H1 (cell line): ENCODE data around the gene COQ8A.

Source experiments
- CEBPB ChIP-seq: IDR thresholded peaks from 2 replicates; pipeline ENCODE4 v1.6.1; 2012; ENCODE audit warnings: low read depth, low read length
- CREB1 ChIP-seq: IDR thresholded peaks from 2 replicates; pipeline ENCODE4 v1.6.1; 2012; ENCODE audit warnings: inconsistent platforms
- CTCF ChIP-seq, 3 experiments: IDR thresholded peaks; 1 replicate in 2 of 3; 2 replicates in 1 of 3; pipeline versions ENCODE4 v1.5.1 to v1.6.1; 2011; ENCODE audit warnings: low read length in 3 of 3, mild to moderate bottlenecking in 3 of 3, inconsistent platforms in 2 of 3, low read depth in 1 of 3, moderate library complexity in 1 of 3; ENCODE audit not compliant: insufficient read depth in 1 of 3; ENCODE audit errors: control extremely low read depth in 1 of 3
- EZH2 ChIP-seq: fragments of 200-600 bp; sonication (generic); IDR thresholded peaks from 2 replicates; pipeline ENCODE4 v1.7.1; 2012; ENCODE audit warnings: low read depth, mild to moderate bottlenecking, moderate library complexity, low read length, inconsistent platforms; ENCODE audit not compliant: severe bottlenecking
- KDM1A ChIP-seq: fragments of 200-600, 300-600 bp; sonication (generic); IDR thresholded peaks from 2 replicates; pipeline ENCODE4 v1.7.1; 2016; ENCODE audit warnings: mild to moderate bottlenecking, low read length, borderline replicate concordance
- NANOG ChIP-seq: IDR thresholded peaks from 2 replicates; pipeline ENCODE4 v1.6.1; 2011; ENCODE audit warnings: low read length, low read depth, mild to moderate bottlenecking, inconsistent platforms; ENCODE audit not compliant: insufficient read depth, poor library complexity, severe bottlenecking
- POLR2A ChIP-seq, 2 experiments: IDR thresholded peaks; 1 replicate in 1 of 2; 2 replicates in 1 of 2; pipeline ENCODE4 v1.6.1; 2011; ENCODE audit warnings: low read depth in 2 of 2, low read length in 2 of 2, mild to moderate bottlenecking in 2 of 2; ENCODE audit errors: control extremely low read depth in 1 of 2
- POLR2AphosphoS5 ChIP-seq: IDR thresholded peaks from 2 replicates; pipeline ENCODE4 v1.6.1; 2011; ENCODE audit warnings: low read depth, low read length
- TCF12 ChIP-seq: IDR thresholded peaks from 2 replicates; pipeline ENCODE4 v1.6.1; 2011; ENCODE audit warnings: low read depth, mild to moderate bottlenecking, low read length
- ZNF274 ChIP-seq: IDR thresholded peaks from 2 replicates; pipeline ENCODE4 v1.7.0; 2012; ENCODE audit warnings: low read length, borderline replicate concordance; ENCODE audit errors: extremely low read depth
- TF ChIP-seq, protein P1 (sequence below): IDR thresholded peaks from 2 replicates; pipeline ENCODE4 v1.6.1; 2011; ENCODE audit warnings: low read depth, mild to moderate bottlenecking, low read length; ENCODE audit not compliant: insufficient read depth
- TF ChIP-seq, protein P2 (sequence below): fragments of 300-600 bp; sonication (generic); IDR thresholded peaks from 2 replicates; pipeline ENCODE4 v1.7.1; 2012; ENCODE audit warnings: low read length, moderate library complexity, mild to moderate bottlenecking, inconsistent platforms; ENCODE audit not compliant: insufficient replicate concordance
- TF ChIP-seq, protein P3 (sequence below): IDR thresholded peaks from 2 replicates; pipeline ENCODE4 v1.6.1; 2012; ENCODE audit warnings: inconsistent platforms

DNA sequence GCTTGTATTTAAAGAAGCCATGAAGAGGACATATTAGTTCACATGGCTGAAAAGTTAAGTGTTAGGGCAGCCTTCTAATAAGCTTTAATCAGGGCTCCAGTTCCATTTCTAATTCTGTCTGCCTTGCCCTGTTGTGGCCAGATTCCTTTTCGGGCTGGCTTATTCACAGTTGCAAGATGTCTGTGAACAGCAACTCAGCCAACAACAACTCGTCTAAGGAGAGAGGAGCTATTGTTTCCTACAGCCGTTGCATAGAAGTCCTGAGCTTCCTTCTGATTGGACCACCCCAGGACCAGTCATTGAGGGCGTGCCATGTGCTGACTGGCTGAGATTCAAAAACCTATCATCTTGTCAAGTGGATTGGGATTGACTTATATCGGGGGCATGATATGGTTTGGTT, 18.6 kb upstream of the COQ8A start:
- TF ChIP-seq CEBPB (no peak), NANOG (no peak), POLR2A (IDR thresholded peaks at IDR 0.05; ENCODE audit: control extremely low read depth in 1 of 2, low read depth in 2 of 2, low read length in 2 of 2) (no peak), TCF12 (no peak), CREB1 (no peak), KDM1A (no peak), ZNF274 (no peak), CTCF (IDR thresholded peaks at IDR 0.05; ENCODE audit: control extremely low read depth in 1 of 3, insufficient read depth in 1 of 3, low read depth in 1 of 3, low read length in 3 of 3) (no peak), EZH2 (no peak), POLR2AphosphoS5 (no peak)
- TF ChIP-seq, protein P1, sequence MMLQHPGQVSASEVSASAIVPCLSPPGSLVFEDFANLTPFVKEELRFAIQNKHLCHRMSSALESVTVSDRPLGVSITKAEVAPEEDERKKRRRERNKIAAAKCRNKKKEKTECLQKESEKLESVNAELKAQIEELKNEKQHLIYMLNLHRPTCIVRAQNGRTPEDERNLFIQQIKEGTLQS, result no peak
- TF ChIP-seq, protein P2, sequence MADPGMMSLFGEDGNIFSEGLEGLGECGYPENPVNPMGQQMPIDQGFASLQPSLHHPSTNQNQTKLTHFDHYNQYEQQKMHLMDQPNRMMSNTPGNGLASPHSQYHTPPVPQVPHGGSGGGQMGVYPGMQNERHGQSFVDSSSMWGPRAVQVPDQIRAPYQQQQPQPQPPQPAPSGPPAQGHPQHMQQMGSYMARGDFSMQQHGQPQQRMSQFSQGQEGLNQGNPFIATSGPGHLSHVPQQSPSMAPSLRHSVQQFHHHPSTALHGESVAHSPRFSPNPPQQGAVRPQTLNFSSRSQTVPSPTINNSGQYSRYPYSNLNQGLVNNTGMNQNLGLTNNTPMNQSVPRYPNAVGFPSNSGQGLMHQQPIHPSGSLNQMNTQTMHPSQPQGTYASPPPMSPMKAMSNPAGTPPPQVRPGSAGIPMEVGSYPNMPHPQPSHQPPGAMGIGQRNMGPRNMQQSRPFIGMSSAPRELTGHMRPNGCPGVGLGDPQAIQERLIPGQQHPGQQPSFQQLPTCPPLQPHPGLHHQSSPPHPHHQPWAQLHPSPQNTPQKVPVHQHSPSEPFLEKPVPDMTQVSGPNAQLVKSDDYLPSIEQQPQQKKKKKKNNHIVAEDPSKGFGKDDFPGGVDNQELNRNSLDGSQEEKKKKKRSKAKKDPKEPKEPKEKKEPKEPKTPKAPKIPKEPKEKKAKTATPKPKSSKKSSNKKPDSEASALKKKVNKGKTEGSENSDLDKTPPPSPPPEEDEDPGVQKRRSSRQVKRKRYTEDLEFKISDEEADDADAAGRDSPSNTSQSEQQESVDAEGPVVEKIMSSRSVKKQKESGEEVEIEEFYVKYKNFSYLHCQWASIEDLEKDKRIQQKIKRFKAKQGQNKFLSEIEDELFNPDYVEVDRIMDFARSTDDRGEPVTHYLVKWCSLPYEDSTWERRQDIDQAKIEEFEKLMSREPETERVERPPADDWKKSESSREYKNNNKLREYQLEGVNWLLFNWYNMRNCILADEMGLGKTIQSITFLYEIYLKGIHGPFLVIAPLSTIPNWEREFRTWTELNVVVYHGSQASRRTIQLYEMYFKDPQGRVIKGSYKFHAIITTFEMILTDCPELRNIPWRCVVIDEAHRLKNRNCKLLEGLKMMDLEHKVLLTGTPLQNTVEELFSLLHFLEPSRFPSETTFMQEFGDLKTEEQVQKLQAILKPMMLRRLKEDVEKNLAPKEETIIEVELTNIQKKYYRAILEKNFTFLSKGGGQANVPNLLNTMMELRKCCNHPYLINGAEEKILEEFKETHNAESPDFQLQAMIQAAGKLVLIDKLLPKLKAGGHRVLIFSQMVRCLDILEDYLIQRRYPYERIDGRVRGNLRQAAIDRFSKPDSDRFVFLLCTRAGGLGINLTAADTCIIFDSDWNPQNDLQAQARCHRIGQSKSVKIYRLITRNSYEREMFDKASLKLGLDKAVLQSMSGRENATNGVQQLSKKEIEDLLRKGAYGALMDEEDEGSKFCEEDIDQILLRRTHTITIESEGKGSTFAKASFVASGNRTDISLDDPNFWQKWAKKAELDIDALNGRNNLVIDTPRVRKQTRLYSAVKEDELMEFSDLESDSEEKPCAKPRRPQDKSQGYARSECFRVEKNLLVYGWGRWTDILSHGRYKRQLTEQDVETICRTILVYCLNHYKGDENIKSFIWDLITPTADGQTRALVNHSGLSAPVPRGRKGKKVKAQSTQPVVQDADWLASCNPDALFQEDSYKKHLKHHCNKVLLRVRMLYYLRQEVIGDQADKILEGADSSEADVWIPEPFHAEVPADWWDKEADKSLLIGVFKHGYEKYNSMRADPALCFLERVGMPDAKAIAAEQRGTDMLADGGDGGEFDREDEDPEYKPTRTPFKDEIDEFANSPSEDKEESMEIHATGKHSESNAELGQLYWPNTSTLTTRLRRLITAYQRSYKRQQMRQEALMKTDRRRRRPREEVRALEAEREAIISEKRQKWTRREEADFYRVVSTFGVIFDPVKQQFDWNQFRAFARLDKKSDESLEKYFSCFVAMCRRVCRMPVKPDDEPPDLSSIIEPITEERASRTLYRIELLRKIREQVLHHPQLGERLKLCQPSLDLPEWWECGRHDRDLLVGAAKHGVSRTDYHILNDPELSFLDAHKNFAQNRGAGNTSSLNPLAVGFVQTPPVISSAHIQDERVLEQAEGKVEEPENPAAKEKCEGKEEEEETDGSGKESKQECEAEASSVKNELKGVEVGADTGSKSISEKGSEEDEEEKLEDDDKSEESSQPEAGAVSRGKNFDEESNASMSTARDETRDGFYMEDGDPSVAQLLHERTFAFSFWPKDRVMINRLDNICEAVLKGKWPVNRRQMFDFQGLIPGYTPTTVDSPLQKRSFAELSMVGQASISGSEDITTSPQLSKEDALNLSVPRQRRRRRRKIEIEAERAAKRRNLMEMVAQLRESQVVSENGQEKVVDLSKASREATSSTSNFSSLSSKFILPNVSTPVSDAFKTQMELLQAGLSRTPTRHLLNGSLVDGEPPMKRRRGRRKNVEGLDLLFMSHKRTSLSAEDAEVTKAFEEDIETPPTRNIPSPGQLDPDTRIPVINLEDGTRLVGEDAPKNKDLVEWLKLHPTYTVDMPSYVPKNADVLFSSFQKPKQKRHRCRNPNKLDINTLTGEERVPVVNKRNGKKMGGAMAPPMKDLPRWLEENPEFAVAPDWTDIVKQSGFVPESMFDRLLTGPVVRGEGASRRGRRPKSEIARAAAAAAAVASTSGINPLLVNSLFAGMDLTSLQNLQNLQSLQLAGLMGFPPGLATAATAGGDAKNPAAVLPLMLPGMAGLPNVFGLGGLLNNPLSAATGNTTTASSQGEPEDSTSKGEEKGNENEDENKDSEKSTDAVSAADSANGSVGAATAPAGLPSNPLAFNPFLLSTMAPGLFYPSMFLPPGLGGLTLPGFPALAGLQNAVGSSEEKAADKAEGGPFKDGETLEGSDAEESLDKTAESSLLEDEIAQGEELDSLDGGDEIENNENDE, result no peak
- TF ChIP-seq, protein P3, sequence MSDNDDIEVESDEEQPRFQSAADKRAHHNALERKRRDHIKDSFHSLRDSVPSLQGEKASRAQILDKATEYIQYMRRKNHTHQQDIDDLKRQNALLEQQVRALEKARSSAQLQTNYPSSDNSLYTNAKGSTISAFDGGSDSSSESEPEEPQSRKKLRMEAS, result no peak
